Measurements from ENCODE around the gene ABCA4.

GRCh38 chr1:94067196-94067595 lies 53.8 kb downstream of the ABCA4 start:
- TF ChIP-seq CTCF (conservative IDR thresholded peaks at IDR 0.05; ENCODE audit: low read length), result no peak
- TF ChIP-seq EZH2phosphoT487 (IDR thresholded peaks at IDR 0.05; ENCODE audit: borderline replicate concordance), result no peak

Measured in Loucy (cell line).